ENCODE measurements around the gene VAT1L.

VAT1L gene

GRCh38 chr16:77836801-77837200 lies 48.4 kb downstream of the VAT1L start:
- no peak for DNase-seq

GRCh38 chr16:77838597-77839255 lies 50.4 kb downstream of the VAT1L start:
- no peak for DNase-seq

DNA sequence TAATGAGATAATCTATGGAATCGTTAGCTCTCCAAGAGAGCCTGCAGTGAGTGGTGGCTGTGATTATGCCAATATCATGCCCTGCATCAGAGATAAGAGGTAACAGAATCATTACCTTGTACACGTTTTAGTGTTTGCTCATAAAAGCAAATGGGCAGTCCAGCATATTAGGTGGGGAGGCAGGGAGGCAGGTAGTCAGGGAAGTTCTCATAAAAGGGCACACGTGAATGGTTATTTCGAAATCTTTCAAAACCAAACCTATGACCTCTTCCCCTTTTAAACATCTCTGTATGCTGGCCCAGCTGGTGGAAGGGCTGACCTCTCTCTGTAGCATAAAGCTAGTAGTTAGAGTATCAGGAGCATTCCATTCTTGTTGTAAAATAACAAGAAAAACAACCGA lies 51.7 kb downstream of the VAT1L start:
- no peak for DNase-seq

GRCh38 chr16:77840673-77841501 lies 52.5 kb downstream of the VAT1L start:
- DNase-seq = no peak

GRCh38 chr16:77841502-77841763 lies 53.1 kb downstream of the VAT1L start:
- no peak for DNase-seq

DNA sequence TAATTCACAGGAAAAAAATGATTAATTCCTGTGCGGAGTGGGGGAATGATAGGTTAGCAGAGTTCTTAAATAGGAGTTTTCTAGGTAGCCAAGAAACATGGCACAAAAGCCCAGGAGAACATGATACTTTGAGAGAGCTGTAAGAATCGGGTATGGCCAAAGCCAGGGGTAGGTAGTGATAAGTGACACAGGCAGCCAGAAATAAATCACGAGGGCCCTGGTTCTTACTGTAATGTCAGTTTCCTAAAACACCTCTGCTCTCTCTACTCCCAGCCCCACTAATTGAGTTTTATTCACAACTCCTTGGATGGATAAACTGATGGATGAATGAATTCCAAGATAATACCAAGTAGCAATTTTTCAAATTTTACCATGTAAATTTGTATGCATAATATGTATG lies 54.1 kb downstream of the VAT1L start:
- DNase-seq = no peak

DNA sequence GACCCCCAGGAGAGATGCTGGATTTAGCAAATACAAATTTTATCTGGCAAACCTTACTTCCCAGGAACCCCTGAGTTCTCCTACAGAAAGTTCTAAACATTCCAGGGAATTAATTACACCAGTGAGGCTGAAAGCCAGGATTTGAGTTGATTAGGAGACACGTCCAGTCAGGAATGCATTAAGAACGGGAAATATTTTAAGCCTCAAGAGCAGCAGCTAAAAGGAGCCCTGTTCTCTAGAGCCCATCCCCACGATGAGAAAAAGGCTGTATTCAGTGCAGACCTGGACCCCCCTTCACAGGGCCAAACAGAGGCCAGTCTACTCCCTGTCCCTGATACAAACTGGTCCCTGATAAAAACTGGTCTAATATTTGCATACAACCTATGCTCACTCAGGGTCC lies 55.0 kb downstream of the VAT1L start:
- no peak for DNase-seq

- DNase-seq = no peak
Observed at GRCh38 chr16:77844801-77845200, 56.4 kb downstream of the VAT1L start.

DNA sequence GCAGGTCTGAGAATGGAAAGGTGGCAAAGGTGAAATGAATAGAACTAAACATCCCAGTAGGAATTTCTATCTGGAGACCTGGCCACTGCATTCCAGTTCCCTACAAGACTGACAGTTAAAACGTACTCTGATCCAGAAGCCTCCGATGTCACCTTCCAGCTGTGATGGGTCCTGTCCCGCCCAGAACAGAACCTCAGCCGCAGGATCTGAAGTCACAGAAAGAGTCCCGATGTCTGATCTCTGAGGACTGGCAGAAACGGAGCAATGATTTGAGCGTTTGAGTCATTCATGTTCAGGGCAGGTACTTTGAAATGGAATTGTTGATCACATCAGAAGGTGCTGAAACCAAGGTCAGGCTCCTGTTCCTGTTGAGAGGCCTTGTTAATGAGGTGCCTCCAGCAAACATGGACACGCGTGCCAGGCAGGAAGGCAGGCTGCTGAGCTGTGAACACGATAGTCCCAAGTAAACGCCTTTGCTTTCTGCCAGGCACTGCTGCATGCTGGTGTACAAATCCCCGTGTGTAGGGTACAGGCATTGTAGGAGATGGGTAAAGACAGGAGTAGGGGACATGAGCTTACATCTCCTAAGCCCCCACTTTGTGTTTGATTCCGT lies 61.4 kb downstream of the VAT1L start:
- DNase-seq = no peak

GRCh38 chr16:77850636-77851333 lies 62.4 kb downstream of the VAT1L start:
- no peak for DNase-seq

- DNase-seq = no peak
Observed at GRCh38 chr16:77853161-77853560, 64.8 kb downstream of the VAT1L start.

DNA sequence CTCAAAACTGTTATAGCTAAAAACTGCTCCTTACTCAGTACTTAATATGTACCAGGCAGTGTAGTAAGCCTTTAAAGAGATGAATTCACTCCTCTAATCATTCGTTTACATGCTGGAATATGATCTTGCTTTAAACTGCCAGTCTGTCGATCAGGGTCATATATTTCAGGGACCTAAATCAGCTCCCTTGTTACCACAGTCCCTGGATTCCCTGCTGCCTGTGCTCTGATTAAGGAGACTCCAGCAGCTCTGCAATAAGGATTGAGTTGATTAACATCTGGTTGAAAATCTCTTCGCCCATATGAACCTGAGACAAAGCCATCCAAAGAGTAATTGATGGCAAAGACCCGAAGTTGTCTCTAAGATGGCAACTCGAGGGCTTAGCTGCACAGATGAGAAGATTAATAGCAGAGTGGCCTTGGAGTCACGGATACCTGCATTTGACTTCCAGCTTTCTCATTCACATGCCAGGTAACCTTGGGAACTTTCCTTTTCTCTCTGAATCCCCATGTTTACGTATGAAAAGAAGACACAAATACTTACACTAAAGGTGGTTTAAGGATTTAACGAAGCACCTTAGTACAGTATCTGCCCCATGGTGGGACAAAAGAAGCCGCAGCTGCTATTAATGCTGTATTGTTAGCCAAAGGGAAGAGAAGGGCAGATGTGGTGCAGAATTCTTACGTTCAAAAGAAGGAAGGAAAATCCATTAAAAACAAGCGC lies 68.2 kb downstream of the VAT1L start:
- no peak for DNase-seq

DNA sequence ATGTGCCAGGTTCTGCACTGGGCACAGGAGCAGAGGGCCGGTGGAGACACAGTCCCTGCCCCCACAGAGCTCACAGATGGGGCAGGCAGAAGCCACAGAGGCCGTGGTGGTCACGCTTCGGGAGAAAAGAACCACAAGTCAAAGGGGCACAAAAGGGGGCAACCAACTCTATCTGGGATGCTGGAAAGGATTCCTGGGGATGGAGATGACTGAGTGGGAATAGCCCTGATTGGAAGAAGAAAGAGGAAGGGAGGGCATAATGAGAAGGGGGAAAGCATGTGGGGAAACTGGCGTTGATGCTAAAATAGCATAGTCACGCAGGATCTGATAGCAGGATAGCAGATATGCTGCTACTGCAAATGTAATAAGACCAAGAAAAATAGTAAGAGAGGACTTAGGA lies 69.7 kb downstream of the VAT1L start:
- DNase-seq = no peak

DNA sequence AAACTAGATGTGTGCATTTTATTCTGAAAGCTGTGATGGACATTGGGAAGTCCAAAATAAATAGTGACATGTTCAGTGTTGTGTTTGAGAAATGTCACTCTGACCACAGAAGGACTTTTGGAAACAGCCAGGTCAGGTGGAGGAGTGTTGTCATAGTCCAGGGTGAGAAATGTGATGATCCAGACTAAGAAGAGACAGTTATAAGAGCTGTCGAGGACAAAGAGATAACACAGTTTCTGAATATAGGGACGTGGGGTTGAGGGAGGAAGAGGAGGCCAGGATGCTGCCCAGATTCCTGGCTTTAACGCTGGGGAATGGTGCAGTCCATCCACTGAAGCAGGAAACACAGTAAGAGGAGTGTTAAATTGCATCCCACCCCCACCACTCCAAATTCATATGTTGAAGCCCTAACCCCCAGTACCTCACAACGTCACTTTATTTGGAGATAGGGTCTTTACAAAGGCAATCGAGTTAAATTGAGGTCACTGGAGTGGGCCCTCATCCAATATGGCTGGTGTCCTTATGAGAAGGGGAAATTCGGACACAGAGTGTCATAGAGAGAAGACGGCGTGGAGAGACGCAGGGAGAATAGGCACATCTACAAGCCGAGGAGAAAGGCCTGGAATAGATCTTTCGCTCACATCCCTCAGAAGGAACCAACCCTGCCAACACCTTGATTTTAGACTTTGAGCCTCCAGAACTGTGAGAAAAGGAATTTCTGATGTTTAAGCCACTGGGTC lies 71.3 kb downstream of the VAT1L start:
- no peak for DNase-seq

DNA sequence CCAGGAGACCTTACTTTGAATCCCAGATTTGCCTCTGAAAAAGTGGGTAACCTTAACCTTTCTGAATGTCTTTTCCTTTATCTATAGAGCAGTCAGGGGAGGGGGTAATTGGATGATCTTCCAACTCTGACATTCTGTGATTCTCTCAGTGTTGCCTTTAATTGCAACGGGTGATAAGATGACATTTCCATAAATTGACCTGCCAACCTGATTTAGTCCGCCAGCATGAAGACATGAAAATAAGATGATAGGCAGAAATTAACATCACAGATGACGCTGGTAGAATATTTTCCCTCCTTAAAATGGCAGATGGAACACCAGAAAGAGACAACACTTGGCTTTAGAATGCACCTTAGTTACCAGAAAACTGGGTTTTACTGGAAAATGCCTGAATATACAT lies 72.6 kb downstream of the VAT1L start:
- DNase-seq = no peak

DNA sequence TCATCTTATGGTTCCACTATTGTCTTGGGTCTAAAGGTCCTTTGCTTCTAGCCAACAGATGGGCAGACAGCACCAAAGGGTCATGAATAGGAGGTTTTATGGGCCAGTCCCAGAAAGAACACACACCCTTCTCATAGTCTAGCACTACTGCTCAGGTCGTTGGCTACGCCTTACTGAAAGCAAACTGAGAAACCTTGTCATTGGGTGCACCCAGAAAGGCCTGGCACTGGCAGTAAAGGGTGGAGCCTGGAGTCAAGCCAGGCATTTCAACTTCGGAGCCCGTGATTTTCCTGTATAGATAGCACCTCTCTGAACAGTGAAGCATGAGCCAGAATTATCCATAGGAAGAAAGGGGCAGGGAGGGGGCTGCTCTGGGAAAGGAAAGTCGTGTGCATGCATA lies 74.9 kb downstream of the VAT1L start:
- DNase-seq = no peak

- DNase-seq = no peak
Observed at GRCh38 chr16:77866752-77867151, 78.4 kb downstream of the VAT1L start.

GRCh38 chr16:77868052-77868451 lies 79.7 kb downstream of the VAT1L start:
- DNase-seq = no peak

DNA sequence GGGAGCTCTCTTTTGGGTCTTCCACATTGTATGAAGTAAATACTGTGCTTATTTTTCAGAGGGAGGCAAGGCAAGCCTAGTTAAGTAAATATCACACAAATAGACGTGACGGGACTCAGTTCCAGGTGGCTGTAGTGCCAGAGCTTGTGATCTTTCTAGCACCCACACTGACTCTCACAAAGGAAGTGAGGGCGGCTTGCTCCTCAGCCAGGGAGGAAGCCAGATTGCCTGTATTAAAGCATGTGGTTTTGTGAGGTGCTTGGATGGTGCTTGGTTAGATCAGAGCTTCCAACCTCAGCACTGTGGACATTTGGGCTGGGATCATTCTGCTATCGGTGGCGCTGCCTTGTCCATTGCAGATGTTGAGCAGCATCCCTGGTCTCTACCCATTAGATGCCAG lies 80.1 kb downstream of the VAT1L start:
- DNase-seq = no peak

GRCh38 chr16:77869997-77870813 lies 81.8 kb downstream of the VAT1L start:
- no peak for DNase-seq

DNA sequence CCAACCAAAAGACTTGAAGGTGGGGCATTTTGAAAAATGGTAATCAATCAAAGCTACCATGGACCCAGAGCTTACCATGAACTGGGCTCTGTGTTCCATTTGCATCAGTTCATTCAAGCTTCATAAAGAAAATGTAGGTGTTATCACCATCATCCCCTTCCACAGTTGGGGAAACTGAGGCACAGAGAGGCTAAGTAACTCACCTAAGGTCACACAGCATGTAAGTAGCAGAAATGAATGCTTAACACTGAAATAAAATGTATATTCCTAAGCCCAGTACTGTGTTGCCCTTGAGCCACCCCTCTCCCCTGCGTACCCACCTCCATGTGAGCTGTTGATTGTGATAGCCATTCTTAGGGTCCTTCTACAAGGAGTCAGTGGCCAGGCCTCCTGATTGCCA lies 83.6 kb downstream of the VAT1L start:
- no peak for DNase-seq

GRCh38 chr16:77873066-77873465 lies 84.7 kb downstream of the VAT1L start:
- no peak for DNase-seq

All from activated naive CD4-positive, alpha-beta T cell (primary cell).